Liver (tissue), 3 donors: ENCODE data around the gene HSD3B7.

Experiments
- EGR1 ChIP-seq, 2 donors: IDR thresholded peaks; 2 replicates each; pipeline ENCODE4 v1.6.1; 2016 to 2018; ENCODE audit warnings: antibody characterized with exemption in 2 of 2, low read depth in 2 of 2
- RAD21 ChIP-seq, 2 donors: IDR thresholded peaks; 2 replicates each; pipeline ENCODE4 v1.6.1; 2016; ENCODE audit warnings: antibody characterized with exemption in 2 of 2, mild to moderate bottlenecking in 2 of 2
- REST ChIP-seq: IDR thresholded peaks from 2 replicates; pipeline ENCODE4 v1.6.1; 2016; ENCODE audit warnings: antibody characterized with exemption, mild to moderate bottlenecking
- TF ChIP-seq, protein P1 (sequence below): fragments of 150-350 bp; IDR thresholded peaks from 2 replicates; pipeline ENCODE4 v1.5.1; 2017; ENCODE audit warnings: improper control_type of control experiment, low read depth, low read length; ENCODE audit not compliant: missing input control
- TF ChIP-seq, protein P2 (sequence below): IDR thresholded peaks from 2 replicates; pipeline ENCODE4 v1.6.1; 2016; ENCODE audit warnings: antibody characterized with exemption
- donor health status: healthy.
- donor health status: healthy.

DNA sequence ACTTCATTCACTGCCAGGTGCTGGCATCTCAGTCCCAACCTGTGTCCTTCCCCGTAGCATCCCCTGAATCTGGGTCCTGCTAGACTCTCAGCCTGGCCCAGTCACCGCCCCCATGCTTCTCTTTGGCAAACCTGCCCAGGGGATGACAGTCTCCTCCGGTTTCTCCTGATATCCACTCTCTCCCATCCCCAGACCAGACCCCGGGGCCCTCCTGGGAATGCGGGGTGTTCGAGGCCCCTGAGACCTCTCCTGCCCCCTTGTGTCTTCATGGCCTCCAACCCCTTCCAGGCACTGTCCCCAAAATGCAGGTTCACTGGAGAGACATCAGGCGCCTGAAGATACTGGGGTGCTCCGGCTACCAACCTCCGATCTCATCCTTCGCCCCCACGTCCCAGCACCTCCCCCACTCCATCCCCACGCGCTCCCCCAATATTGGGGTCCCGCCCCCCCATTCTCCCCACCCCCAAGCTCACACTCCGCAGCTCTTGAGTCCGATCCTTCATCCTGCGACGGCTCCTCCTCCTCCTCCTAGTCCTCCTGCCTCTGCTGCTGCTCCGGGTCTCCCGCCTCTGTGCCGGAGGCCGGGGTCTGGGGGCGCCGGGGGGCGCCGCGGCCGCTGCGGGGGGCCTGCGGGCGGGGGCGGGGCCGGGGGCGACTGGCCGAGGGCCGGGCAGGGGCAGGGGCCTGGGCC lies 25.0 kb downstream of the HSD3B7 start:
- TF ChIP-seq, protein P1, sequence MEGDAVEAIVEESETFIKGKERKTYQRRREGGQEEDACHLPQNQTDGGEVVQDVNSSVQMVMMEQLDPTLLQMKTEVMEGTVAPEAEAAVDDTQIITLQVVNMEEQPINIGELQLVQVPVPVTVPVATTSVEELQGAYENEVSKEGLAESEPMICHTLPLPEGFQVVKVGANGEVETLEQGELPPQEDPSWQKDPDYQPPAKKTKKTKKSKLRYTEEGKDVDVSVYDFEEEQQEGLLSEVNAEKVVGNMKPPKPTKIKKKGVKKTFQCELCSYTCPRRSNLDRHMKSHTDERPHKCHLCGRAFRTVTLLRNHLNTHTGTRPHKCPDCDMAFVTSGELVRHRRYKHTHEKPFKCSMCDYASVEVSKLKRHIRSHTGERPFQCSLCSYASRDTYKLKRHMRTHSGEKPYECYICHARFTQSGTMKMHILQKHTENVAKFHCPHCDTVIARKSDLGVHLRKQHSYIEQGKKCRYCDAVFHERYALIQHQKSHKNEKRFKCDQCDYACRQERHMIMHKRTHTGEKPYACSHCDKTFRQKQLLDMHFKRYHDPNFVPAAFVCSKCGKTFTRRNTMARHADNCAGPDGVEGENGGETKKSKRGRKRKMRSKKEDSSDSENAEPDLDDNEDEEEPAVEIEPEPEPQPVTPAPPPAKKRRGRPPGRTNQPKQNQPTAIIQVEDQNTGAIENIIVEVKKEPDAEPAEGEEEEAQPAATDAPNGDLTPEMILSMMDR: no peak
- TF ChIP-seq RAD21 (IDR thresholded peaks at IDR 0.05) (no peak), EGR1 (IDR thresholded peaks at IDR 0.05; ENCODE audit: low read depth in 2 of 2) (no peak), REST (no peak)
- TF ChIP-seq, protein P2, sequence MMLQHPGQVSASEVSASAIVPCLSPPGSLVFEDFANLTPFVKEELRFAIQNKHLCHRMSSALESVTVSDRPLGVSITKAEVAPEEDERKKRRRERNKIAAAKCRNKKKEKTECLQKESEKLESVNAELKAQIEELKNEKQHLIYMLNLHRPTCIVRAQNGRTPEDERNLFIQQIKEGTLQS: no peak
